Measurements from ENCODE around the gene KCNT2. TPM values are rescaled to one million over a fixed set of nuclear protein-coding genes. Genes with fewer than 3 reads are reported as not detected.

KCNT2 gene
- total and polyA plus RNA-seq, 10 of the 15 experiments (the other 5 are each of a cell fraction or from before 2014, with no cell fraction given), result not detected

GRCh38 chr1:196377811-196378210, 230.4 kb downstream of the KCNT2 start:
- BruUV-seq (replicated peaks), result no TSS peak
- intact Hi-C loops (cut with micrococcal nuclease; ENCODE audit: unreplicated experiment) (loop anchor here (5.0 kb wide), 2 partner anchors 231 to 279 kb away; no protein-coding TSS in a partner anchor), in situ Hi-C loops (cut with MboI) (no loop called here)
- Histone ChIP-seq H4K20me1 (ENCODE audit: control insufficient read depth, insufficient read depth) (no peaks in the 10 kb centered on the region), H3K36me3 (ENCODE audit: control insufficient read depth in 2 of 2, insufficient read depth in 2 of 2, low read length in 1 of 2) (no peaks in the 10 kb centered on the region), H3K9ac (ENCODE audit: control insufficient read depth, insufficient read depth, low read length) (no peak overlapping the region), H3K27me3 (replicated peaks in 1 of 2; ENCODE audit: control insufficient read depth in 2 of 2, insufficient read depth in 2 of 2, low read length in 1 of 2) (no peaks in the 10 kb centered on the region), H2AFZ (ENCODE audit: control insufficient read depth, low read depth, low read length) (no peak overlapping the region), H3K4me2 (ENCODE audit: control insufficient read depth, insufficient read depth) (no peak overlapping the region), H3K27ac (ENCODE audit: control insufficient read depth, insufficient read depth) (no peak overlapping the region), H3K4me1 (ENCODE audit: control insufficient read depth, insufficient read depth, low read length) (no peaks in the 10 kb centered on the region), H3K4me3 (no peak overlapping the region), H3K9me3 (replicated peaks; ENCODE audit: control insufficient read depth, insufficient read depth, low read length) (no peaks in the 10 kb centered on the region), H3K79me2 (ENCODE audit: control insufficient read depth, insufficient read depth, low read length) (no peaks in the 10 kb centered on the region)
- RAD21 ChIA-PET (ENCODE audit: unreplicated experiment), result no interaction called here
- 0% methylated on average over 3 of the region's 3 CpGs for WGBS (ENCODE audit: insufficient coverage, insufficient replicate concordance, low lambda C conversion rate, missing lambda C conversion rate)
- no peak for FAIRE-seq
- CTCF ChIA-PET, result no interaction called here
- POLR2A ChIA-PET, result no interaction called here
- ATAC-seq, result no peak
- no peak for DNase-seq (ENCODE audit: low read depth, low spot score)
- no peak for TF ChIP-seq ZBED1 (IDR thresholded peaks at IDR 0.05; ENCODE audit: borderline replicate concordance)
- no peak for TF ChIP-seq ZNF217 (IDR thresholded peaks at IDR 0.05)
- TF ChIP-seq KLF5 (IDR thresholded peaks at IDR 0.05; ENCODE audit: partially characterized antibody), result no peak
- TF ChIP-seq TAF1 (IDR thresholded peaks at IDR 0.05; ENCODE audit: borderline replicate concordance, low read depth, low read length), result no peak
- no peak for TF ChIP-seq POU2F2 (IDR thresholded peaks at IDR 0.05; ENCODE audit: borderline replicate concordance, low read depth, low read length)
- TF ChIP-seq JUNB (IDR thresholded peaks at IDR 0.05), result no peak
- no peak for TF ChIP-seq SKIL (IDR thresholded peaks at IDR 0.05; ENCODE audit: low read depth, poor library complexity, severe bottlenecking)
- no peak for TF ChIP-seq ZSCAN29 (IDR thresholded peaks at IDR 0.05)
- TF ChIP-seq CBFB (IDR thresholded peaks at IDR 0.05; ENCODE audit: low read depth), result no peak
- no peak for TF ChIP-seq HCFC1 (IDR thresholded peaks at IDR 0.05; ENCODE audit: low read length)
- TF ChIP-seq BHLHE40 (IDR thresholded peaks at IDR 0.05; ENCODE audit: borderline replicate concordance in 1 of 2, low read depth in 2 of 2, low read length in 1 of 2), result no peak
- TF ChIP-seq ZNF687 (IDR thresholded peaks at IDR 0.05), result no peak
- TF ChIP-seq MEF2B (IDR thresholded peaks at IDR 0.05; ENCODE audit: partially characterized antibody, poor library complexity, severe bottlenecking), result no peak
- TF ChIP-seq TCF3 (IDR thresholded peaks at IDR 0.05; ENCODE audit: borderline replicate concordance, insufficient read depth, low read depth, low read length), result no peak
- TF ChIP-seq TCF12 (IDR thresholded peaks at IDR 0.05; ENCODE audit: low read depth, low read length), result no peak
- TF ChIP-seq NFYA (IDR thresholded peaks at IDR 0.05; ENCODE audit: borderline replicate concordance, low read depth, low read length), result no peak
- no peak for TF ChIP-seq CHD1 (IDR thresholded peaks at IDR 0.05; ENCODE audit: low read depth, low read length)
- no peak for TF ChIP-seq IRF4 (IDR thresholded peaks at IDR 0.05; ENCODE audit: low read depth, low read length)
- TF ChIP-seq CBX5 (IDR thresholded peaks at IDR 0.05; ENCODE audit: low read depth), result no peak
- SMC1A ChIA-PET (ENCODE audit: uncharacterized antibody, unreplicated experiment), result no interaction called here

Measured in GM12878 (cell line).